DMS53 treated with DMSO at 0.1 percent for 48 hours (cell line): ENCODE results near the gene ZBTB4.

Experiments
- DNase-seq: peaks from one replicate; lab custom pipeline; 2025; ENCODE audit not compliant: unreplicated experiment; lab: John Stamatoyannopoulos, UW

ZBTB4 gene

DNA sequence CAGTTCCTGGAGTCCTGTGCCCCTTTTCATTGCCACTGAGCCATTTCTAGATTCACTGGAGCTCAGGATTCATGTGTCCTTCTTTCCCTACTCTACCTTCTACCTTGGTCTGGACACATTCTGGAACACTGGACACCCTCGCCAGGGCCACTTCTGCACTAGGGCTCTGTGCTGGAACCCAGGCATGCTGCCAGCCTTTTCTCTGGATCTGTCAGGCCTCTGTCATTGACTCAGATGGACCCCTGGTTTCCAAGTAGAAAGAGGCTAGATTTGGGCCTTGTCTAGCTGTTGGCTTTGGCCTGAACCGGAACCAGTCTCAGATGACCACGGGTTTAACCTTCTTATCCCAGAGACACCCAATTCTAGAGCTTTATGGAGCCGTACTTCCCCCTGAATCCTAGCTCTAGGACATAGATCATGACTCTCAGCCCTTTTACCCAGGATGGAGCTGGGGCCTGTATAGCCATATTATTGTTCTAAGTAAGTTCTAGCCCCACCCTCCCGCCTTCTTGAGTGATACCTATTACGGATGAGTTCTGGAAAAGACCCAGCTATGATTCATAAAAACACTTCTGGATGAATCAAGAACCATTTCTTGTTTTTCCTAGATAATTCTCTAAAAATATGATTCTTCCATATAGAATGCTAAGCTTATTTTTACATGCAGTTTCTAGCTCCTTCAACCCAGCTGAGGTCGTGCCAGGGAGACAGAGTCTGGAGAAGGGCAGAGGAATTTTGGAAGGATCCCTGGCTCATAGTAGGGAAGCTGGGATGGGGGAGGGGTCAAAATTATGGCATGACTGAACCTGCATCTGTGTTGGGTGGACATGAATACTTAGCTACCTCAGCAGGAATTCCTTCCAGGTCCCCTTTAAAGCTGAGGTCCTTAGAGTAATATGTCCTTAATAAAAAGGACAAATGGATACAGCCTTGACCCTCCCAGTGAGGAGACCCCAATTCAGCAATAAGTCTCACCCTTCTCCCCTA is 35.6 kb downstream of the ZBTB4 start:
- DNase-seq, result no peak

DNA sequence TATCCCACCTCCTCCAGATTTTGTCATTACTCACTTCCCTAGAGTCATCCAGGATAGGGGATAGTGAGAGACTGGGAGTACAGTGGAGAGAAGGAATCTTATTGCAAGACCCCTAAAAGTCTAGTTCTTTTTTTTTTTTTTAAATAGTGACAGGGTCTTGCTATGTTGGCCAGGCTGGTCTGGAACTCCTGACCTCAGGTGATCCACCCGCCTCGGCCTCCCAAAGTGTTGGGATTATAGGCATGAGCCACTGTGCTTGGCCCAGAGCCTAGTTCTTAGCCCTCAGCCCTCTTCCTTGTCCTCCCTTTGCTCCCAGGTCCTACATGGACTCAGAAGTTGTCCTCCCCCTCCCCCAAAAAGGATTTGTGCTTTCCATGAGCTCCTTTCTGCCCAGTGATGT is 37.3 kb downstream of the ZBTB4 start:
- DNase-seq, result no peak

DNA sequence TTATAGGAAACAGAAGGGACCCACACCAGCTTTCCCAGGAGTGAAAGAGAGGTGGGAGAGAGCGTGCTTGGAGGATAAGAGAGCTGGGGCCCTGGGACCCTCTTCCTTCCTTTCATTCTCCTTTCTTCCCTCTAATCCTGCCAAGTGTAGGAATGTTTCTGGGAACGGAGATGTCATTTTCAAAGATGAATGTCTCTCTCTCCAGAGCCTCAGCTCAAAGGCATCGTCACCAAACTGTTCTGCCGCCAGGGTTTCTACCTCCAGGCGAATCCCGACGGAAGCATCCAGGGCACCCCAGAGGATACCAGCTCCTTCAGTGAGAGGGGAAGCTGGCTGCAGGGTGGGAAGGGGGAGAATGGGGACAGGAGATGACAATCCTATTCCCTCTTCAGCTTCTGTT is 38.2 kb downstream of the ZBTB4 start:
- no peak for DNase-seq

DNA sequence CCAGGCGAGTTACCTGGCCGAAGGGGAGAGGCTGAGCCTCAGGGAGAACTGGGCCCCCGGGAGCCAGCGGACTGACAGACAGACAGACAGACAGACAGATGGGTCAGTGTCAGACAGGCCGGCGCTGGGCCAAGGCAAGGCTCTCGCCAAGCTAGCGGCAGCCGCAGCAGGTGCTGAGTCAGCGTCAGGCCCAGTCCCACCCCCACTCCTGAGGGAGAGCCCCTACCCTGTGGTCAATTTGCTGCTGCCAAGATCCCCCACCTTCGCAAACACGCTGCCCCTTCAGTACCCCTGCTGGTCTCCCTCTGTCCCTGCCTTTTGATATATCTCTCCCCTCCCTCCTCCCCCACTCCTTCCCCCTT is 38.6 kb downstream of the ZBTB4 start:
- DNase-seq, result no peak

DNA sequence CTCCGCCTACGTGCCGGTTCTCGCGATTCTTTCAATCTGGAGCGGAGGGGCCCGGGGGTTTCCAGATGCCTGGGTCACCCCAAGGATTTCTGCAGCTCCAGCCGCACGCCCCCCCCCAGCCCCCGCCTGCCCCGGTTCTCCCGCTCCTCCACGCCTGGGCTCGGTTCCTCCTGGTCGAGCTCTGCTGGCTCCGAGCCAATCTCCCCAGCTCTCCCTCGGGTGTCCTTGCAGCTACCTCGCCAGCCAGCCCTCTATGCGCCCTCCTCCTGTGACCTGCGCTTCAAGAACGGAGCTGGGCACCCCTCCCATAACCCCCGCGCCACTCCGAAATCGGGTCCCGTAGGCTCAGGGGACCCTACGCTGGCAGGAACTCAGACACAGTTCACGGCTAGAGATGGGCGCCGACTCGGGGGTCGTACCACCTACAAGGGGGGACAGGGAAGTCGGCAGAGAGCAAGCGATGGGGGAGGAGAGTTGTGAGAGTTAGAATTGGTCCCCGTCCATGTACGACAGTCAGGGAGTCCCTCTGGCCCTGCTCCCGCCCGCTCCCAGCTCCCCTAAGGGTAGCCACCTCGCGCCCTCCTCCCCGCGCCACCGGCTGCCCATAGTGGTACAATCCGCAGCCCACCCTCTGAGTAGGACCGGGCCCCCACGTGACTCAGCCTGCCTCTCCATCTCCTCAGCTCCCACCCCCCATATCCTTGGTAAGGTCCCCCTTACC is 39.2 kb downstream of the ZBTB4 start:
- DNase-seq, result peak; percentile 38

DNA sequence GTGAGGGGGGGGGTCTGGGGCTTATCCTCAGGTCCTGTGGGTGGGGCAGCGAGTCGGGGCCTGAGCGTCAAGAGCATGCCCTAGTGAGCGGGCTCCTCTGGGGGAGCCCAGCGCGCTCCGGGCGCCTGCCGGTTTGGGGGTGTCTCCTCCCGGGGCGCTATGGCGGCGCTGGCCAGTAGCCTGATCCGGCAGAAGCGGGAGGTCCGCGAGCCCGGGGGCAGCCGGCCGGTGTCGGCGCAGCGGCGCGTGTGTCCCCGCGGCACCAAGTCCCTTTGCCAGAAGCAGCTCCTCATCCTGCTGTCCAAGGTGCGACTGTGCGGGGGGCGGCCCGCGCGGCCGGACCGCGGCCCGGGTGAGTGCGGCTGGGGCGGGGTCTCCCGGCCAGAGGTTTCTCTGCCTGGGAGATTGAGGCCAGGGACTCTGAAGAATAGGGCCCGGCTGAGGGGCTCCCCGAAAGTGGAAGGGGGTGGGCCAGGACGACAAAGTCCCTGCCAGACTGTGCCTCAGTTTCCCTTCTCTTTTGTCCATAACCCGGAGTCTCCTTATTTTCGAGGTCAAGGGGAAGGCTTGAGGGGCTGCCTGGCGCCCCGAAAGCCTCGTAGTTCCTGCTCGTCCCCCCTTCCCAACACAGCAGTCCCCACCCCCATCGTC is 39.8 kb downstream of the ZBTB4 start, which contains the start of gene FGF11:
Gene FGF11 (plus strand): TSS at position 51 of the 651 bp plus-strand sequence. CDS start 109 bp downstream, at position 160.
- no peak for DNase-seq

DNA sequence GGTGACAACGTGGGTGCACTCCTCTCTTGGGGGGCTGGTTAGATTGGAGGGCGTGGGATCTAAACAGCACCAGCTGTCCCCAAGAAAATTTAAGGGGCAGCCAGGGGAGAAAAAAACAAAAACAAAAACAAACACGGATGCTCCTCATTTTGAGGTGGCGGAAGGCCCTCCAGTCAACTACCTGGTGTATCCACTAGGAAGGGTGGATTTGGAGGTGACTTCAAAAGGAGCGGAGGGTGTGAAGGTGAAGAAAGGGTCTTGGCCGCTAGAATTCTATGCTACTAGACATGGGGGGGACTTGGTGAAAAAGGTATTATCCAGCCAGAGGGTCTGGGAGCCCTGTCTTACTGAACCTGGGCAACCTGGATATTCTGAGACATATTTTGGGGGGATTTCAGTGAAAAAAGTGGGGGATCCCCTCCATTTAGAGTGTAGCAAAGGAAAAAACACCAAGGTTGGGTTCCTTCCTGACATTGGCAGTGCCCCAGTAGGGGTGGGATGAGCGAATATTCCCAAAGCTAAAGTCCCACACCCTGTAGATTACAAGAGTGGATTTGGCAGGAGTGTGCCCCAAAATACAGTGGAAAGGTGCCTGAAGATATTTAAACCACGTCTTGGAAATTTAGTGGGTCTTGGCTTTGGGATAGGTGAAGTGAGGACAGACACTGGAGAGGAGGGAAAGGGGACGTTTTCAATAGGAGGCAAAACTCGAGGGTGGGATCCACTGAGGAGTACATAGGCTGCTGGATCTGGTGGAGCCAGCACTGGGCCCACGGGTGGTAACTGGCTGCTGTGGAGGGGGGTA is 40.6 kb downstream of the ZBTB4 start:
- no peak for DNase-seq

DNA sequence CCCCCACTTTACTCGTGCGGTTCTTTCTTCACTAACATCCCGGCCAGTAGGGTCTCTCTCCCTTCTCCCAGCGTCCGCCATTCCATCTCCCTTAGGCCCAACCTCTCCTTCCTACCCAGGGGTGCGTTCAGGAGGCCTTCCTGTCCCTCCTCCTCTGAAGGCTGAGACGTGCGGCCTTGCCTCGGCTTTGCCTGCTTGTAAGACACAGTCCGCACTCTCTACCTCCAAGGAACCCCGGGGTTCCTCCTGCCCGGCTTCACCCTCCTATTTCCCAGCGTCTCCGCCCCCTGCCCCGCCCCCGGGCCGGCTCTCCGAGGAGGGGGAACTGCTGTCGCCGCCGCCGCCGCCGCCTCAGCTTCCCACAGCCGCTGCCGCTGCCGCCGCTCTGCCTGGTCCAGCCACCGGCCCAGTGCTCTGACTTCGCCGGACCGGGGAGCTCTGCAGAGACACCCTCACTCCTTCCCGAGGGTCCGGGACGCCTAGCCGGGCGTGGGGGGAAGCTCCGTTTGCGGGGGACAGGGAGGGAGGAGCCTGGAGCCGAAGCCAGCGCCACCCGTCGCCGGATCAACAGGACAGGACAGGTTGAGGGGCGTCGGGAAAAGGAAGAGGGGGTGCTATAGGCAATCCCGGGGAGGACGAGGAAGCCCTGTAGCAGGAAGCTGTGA is 41.3 kb downstream of the ZBTB4 start:
- DNase-seq, result peak; percentile 79

DNA sequence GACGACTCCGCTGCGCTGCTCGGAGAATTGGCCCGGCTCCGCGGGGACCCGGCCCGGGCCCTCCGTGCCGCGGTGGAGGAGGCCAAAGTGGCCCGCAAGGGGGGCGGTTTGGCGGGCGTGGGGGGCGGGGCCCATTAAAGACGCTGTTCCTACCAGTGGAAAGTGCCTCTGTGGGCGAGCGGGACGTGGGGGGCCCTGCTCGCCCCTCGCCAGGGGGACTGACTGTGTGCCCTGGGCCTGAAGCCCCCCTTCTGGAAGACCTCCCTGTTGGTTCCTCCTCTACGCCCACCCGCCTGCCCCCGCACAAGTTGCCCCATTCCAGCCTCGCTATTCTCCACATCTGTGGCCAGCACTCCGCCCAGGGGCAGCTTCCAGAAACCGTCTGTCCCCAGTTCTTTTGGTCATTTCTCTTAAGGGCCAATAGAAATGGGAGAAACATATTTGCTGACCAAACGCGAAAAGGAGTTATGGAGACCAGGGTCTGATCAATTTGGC is 42.0 kb downstream of the ZBTB4 start:
- peak; percentile 58 for DNase-seq

DNA sequence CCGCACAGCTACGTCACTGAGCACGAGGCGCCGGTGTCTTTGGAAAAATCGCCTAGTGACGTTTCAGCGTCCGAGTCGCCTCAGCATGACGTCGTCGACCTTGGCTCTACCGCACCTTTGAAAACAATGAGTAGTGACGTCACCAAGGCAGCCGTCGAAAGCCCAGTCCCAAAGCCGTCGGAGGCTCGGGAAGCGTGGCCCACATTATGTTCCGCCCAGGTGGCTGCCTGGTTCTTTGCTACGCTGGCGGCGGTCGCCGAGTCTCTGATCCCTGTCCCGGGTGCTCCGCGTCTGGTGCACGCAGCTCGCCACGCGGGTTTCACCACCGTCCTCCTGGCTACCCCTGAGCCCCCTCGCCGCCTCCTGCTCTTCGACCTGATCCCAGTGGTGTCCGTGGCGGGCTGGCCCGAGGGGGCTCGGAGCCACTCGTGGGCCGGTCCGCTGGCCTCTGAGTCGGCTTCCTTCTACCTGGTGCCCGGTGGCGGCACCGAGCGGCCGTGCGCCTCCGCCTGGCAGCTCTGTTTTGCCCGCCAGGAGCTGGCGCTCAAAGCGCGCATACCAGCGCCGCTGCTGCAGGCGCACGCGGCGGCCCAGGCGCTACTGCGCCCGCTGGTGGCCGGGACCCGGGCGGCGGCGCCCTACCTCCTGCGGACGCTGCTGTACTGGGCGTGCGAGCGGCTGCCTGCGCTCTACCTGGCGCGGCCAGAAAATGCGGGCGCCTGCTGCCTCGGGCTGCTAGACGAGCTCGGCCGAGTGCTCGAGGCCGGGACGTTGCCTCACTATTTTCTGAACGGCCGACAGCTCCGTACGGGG is 42.7 kb downstream of the ZBTB4 start:
- DNase-seq, result peak; percentile 93

DNA sequence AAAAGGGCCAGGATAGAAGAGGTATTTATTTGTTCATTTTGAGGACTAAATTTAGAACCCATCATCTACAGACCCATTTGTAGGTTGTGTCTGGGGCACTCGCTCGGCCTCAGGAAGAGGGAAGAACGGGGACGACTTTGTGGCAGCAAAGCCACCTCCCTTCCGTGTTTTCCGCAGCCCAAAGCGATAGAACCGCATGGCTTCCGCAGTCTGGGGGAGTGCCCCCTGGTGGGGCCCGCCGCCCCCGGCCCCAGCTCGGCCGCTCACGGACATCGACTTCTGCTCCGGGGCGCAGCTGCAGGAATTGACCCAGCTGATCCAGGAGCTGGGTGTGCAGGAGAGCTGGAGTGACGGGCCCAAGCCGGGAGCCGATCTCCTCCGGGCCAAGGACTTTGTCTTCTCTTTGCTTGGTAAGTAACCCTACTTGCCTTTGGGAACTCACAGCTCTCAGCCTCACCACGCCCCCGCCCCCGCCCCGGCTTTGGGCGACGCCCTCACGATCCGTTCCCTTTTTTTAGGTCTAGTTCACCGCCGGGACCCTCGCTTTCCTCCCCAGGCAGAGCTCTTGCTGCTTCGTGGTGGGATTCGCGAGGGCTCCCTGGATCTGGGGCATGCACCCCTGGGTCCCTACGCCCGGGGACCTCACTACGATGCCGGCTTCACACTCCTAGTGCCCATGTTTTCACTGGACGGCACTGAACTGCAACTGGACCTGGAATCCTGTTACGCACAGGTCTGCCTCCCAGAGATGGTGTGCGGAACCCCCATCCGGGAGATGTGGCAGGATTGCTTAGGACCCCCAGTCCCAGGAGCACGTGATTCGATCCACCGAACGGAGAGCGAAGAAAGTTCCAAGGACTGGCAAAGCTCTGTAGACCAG is 43.5 kb downstream of the ZBTB4 start:
- DNase-seq, result peak; percentile 82

DNA sequence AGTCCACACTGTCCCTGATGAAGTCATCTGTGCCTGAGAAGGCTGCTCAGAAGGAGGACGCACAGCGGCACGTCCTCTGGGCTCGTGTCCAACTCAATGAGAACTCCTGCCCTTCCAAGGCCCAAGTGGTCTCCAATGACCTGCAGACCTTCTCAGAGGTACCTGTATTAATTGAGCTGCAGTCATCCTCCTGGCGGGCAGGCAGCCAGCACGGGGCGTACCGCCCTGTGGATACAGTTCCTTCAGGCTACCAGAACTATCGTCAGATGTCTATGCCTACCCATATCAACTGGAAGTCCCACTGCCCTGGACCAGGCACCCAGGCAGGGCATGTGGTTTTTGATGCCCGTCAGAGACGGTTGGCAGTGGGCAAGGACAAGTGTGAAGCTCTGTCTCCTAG is 47.1 kb downstream of the ZBTB4 start:
- no peak for DNase-seq

DNA sequence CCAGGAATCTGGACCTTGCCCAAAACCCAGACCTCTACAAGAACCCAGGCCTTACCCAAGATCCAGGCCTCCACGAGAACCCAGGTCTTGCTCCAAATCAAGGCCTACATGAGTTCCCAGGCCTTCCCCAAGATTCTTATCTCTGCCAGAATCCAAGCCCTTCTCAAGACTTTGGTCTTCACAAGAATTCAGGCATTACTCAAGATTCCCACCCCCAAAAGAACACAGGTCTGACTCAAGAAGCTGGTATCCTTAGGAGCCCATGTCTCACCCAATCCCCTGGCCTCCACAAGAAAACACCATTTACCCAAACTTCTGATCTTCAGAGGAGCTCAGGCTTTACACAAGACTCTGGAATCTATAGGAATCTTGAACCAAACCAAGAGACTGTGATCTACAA is 48.2 kb downstream of the ZBTB4 start:
- DNase-seq, result no peak

DNA sequence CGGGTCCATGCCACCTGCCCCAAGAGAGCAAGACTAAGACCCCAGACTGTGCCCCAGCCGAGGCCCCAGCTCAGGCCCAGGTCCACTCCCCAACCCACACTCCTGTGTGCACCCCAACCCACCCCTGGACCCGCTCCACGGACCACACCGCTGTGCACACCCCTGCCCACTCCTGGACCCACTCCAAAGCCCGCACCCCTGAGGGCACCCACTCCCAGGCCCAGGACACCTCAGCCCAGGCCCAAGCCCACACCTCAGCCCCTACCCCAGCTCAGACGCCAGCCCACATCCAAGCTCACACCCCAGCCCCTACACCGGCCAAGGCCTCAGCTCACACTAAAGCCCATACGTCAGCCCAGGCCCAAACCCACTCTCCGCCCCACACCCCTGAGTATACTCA is 49.7 kb downstream of the ZBTB4 start:
- no peak for DNase-seq

DNA sequence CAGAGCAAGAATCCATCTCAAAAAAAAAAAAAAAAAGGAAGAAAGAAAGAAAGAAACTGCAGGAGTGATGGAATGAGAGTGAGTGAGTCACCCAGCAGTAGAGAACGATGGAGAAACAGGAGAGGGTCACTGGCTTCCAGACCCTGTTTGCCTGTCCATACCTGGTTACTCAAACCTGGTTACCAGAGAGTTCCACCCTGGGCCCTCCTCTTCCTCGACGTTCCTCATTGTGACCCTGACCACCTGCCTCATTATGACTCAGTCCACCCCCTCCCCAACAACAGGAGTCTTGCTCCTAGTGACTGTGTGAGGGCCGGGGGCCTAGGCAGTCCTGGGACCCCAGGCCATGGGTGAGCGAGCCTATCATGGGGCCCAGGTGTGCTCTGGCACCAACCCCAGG is 50.9 kb downstream of the ZBTB4 start, which contains the start of gene SPEM3:
Gene SPEM3 (plus strand): TSS at position 301 of the 400 bp plus-strand sequence. CDS start 46 bp downstream, at position 347.
- DNase-seq, result no peak

DNA sequence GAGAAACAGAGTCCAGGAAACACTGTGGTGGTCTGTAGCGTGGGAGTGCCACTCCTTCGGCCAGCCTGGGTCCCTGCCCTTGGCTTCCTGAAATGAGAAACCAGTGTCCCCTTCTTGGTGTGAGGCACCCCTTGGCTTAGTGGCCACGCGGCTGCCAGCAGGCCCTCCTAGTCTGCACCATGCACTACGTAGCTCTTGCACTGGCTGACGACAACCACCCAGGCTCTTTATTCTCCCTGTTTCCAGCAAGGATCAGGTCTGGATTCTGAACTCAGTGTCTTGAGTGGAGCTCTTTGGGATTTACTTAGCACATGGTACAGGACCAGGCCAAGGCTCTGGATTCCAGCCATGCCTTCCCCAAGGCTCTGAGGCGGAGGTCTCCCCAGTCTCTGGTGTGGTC is 51.9 kb downstream of the ZBTB4 start:
- DNase-seq, result no peak

DNA sequence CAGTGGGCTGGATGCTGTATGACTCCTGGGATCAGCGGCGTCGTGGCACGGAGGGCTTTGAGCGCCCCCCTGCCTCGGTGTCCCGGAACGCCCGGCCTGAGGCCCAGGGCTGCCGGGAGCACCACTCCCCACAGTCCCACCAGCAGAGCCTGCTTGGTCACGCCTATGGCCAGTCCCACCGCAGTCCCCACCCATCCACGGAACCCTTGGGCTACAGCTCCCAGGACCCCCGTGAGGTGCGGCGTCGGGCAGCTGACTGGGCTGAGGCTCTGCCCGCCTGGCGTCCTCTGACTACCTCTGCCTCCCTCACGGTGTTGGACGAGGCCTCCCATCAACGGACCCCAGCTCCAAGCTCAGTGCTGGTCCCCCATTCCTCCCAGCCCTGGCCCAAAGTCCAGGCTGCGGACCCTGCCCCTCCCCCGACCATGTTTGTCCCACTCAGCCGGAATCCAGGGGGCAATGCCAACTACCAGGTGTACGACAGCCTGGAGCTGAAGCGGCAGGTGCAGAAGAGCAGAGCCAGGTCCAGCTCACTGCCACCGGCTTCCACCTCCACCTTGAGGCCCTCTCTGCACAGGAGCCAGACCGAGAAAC is 52.4 kb downstream of the ZBTB4 start:
- DNase-seq, result no peak
